Keratinocyte (primary cell): ENCODE measurements around the gene F2RL2. TPM values are rescaled to one million over a fixed set of nuclear protein-coding genes. Genes with fewer than 3 reads are reported as not detected.

Source experiments
- DNase-seq: peaks from one replicate; pipeline ENCODE4 v3.0.0-alpha.2; 2011; ENCODE audit warnings: low read depth, missing footprints, low spot score
- FAIRE-seq: peaks from 2 replicates; lab custom pipeline; 2011; peaks lifted over from hg19 to GRCh38; lab: Jason Lieb, UNC
- H2AFZ ChIP-seq: 2 replicates; pipeline ENCODE4 v1.6.0; 2012; ENCODE audit warnings: low read length, control low read depth, inconsistent platforms; ENCODE audit not compliant: control insufficient read depth
- H3K27ac ChIP-seq: 2 replicates; pipeline ENCODE4 v1.5.1; 2011; ENCODE audit warnings: low read length; ENCODE audit not compliant: control insufficient read depth, insufficient read depth
- H3K27me3 ChIP-seq: 3 replicates; pipeline ENCODE4 v1.6.0; 2011; ENCODE audit warnings: low read length; ENCODE audit not compliant: control insufficient read depth, insufficient read depth; ENCODE audit errors: extremely low read depth
- H3K36me3 ChIP-seq, 2 experiments: 2 replicates in 1 of 2; 3 replicates in 1 of 2; pipeline ENCODE4 v1.5.1; 2011; ENCODE audit warnings: low read length in 2 of 2, mild to moderate bottlenecking in 1 of 2; ENCODE audit not compliant: control insufficient read depth in 2 of 2, insufficient read depth in 2 of 2; ENCODE audit errors: extremely low read depth in 1 of 2
- H3K4me1 ChIP-seq: 3 replicates; pipeline ENCODE4 v1.5.1; 2011; ENCODE audit warnings: low read length; ENCODE audit not compliant: control insufficient read depth, insufficient read depth; ENCODE audit errors: extremely low read depth
- H3K4me2 ChIP-seq: 3 replicates; pipeline ENCODE4 v1.6.0; 2011; ENCODE audit warnings: low read depth, low read length; ENCODE audit not compliant: control insufficient read depth, insufficient read depth; ENCODE audit errors: extremely low read depth
- H3K4me3 ChIP-seq, 3 experiments: fragments of 200-600 bp in 1 of 3; sonication (generic) in 1 of 3; 2 replicates in 2 of 3; 3 replicates in 1 of 3; pipeline ENCODE4 v1.5.1; 2011 to 2016; ENCODE audit warnings: low read length in 3 of 3, mild to moderate bottlenecking in 3 of 3, control low read depth in 2 of 3, inconsistent platforms in 1 of 3, low read depth in 1 of 3, mixed read lengths in 1 of 3, mixed run types in 1 of 3, moderate library complexity in 1 of 3; ENCODE audit not compliant: control insufficient read depth in 2 of 3, insufficient read depth in 2 of 3; ENCODE audit errors: extremely low read depth in 1 of 3
- H3K79me2 ChIP-seq: 2 replicates; pipeline ENCODE4 v1.6.0; 2012; ENCODE audit warnings: low read length; ENCODE audit not compliant: control insufficient read depth, insufficient read depth
- H3K9ac ChIP-seq: 3 replicates; pipeline ENCODE4 v1.6.0; 2011; ENCODE audit warnings: low read length; ENCODE audit not compliant: control insufficient read depth, insufficient read depth; ENCODE audit errors: extremely low read depth
- H3K9me1 ChIP-seq: 3 replicates; pipeline ENCODE4 v1.6.0; 2011; ENCODE audit warnings: low read length; ENCODE audit not compliant: control insufficient read depth, insufficient read depth; ENCODE audit errors: extremely low read depth
- H3K9me3 ChIP-seq: 2 replicates; pipeline ENCODE4 v1.5.1; 2012; ENCODE audit warnings: low read depth, low read length; ENCODE audit not compliant: control insufficient read depth
- H4K20me1 ChIP-seq: 3 replicates; pipeline ENCODE4 v1.6.0; 2011; ENCODE audit warnings: low read length; ENCODE audit not compliant: control insufficient read depth, insufficient read depth; ENCODE audit errors: extremely low read depth
- EZH2 ChIP-seq: IDR thresholded peaks from one replicate; pipeline ENCODE4 v1.6.1; 2012; ENCODE audit warnings: inconsistent platforms, mild to moderate bottlenecking, low read length, moderate library complexity
- dilution Hi-C: fragments of 300-500 bp; cut with MboI; formaldehyde crosslinking; loops from one replicate; pipeline ENCODE4 v1.7.0; 2020; ENCODE audit warnings: low sequenced_read_pairs; ENCODE audit not compliant: extremely low pct_ligation_motif_present
- polyA plus RNA-seq, 5 experiments: library from polyadenylated mRNA; depleted of rRNA in 3 of 5; stranded (reverse) in 3 of 5; stranded (forward) in 1 of 5; unstranded in 1 of 5; fragments of >200 nt; gene quantifications; 1 replicate in 1 of 5; 2 replicates in 3 of 5; 3 replicates in 1 of 5; pipeline versions ENCODE4 v1.2.1 to v1.2.3, GENCODE V29; 2011 to 2012; ENCODE audit warnings: missing spikeins in 2 of 5, low read depth in 1 of 5, low replicate concordance in 1 of 5
- TF ChIP-seq, protein P1 (sequence below), 3 experiments: IDR thresholded peaks in 1 of 3; conservative IDR thresholded peaks in 1 of 3; optimal IDR thresholded peaks in 1 of 3; 2 replicates in 2 of 3; 3 replicates in 1 of 3; pipeline versions ENCODE3 to v1.5.1; 2011; ENCODE audit warnings: low read length in 3 of 3, mild to moderate bottlenecking in 3 of 3, moderate library complexity in 2 of 3, control low read depth in 1 of 3, inconsistent platforms in 1 of 3; ENCODE audit not compliant: insufficient read depth in 2 of 3; ENCODE audit errors: extremely low read depth in 1 of 3

Gene F2RL2
- polyA plus RNA-seq, 1 donor (not counting 4 experiments of a cell fraction or from before 2014, with no cell fraction given) = not detected

DNA sequence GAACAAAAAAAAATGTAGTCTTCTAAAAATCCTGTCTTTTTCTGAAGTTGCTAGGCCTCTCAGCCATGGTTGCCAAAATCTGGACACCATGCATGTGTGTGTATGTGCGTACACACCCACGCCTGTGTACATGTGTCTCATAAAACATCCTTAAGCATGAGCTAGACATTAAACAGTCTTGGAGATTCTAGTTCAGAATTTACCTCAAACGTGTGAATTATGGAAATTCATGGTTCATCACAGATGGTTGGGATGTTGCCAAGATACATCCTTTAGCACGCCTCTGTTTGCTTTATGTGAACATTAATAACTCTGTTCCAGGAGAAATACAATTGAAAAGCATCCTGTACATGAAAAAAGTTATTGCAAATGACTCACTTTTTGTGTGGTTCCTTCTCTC lies 53.0 kb downstream of the F2RL2 start:
- no peaks in the 10 kb centered on the region for H3K79me2 ChIP-seq

More for the DNA sequence above, 53.0 kb downstream of the F2RL2 start:
- Histone ChIP-seq H3K9me1 (no peaks in the 10 kb centered on the region), H3K4me3 (no peak overlapping the region), H3K4me1 (no peaks in the 10 kb centered on the region), H3K27ac (no peak overlapping the region), H3K36me3 (no peaks in the 10 kb centered on the region), H3K9ac (no peak overlapping the region), H3K4me2 (no peak overlapping the region), H4K20me1 (no peaks in the 10 kb centered on the region), H3K27me3 (peaks cover 2% of the 10 kb centered on the region), H3K9me3 (no peaks in the 10 kb centered on the region), H2AFZ (no peak overlapping the region)
- TF ChIP-seq, protein P1, sequence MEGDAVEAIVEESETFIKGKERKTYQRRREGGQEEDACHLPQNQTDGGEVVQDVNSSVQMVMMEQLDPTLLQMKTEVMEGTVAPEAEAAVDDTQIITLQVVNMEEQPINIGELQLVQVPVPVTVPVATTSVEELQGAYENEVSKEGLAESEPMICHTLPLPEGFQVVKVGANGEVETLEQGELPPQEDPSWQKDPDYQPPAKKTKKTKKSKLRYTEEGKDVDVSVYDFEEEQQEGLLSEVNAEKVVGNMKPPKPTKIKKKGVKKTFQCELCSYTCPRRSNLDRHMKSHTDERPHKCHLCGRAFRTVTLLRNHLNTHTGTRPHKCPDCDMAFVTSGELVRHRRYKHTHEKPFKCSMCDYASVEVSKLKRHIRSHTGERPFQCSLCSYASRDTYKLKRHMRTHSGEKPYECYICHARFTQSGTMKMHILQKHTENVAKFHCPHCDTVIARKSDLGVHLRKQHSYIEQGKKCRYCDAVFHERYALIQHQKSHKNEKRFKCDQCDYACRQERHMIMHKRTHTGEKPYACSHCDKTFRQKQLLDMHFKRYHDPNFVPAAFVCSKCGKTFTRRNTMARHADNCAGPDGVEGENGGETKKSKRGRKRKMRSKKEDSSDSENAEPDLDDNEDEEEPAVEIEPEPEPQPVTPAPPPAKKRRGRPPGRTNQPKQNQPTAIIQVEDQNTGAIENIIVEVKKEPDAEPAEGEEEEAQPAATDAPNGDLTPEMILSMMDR (optimal IDR thresholded peaks at IDR 0.05 in 1 of 3, IDR thresholded peaks at IDR 0.05 in 1 of 3, conservative IDR thresholded peaks at IDR 0.05 in 1 of 3; ENCODE audit: extremely low read depth in 1 of 3, insufficient read depth in 2 of 3, low read length in 3 of 3) = no peak
- no peak for TF ChIP-seq EZH2
- DNase-seq (no peak), FAIRE-seq (no peak)
- dilution Hi-C loops = no loop called here

Other genes starting within 250 kb of the F2RL2 start
- 0.05 to 0.18 TPM (median 0.14 TPM) in 3 replicates for gene IQGAP2, start 220.1 kb downstream of the F2RL2 start, polyA plus RNA-seq
- 56.8 to 59.9 TPM (median 58.0 TPM) in 3 replicates for gene F2R, start 92.7 kb upstream of the F2RL2 start, polyA plus RNA-seq
- gene F2RL1, start 195.6 kb upstream of the F2RL2 start, polyA plus RNA-seq = 131 to 197 TPM (median 182 TPM) in 3 replicates
- gene S100Z, start 226.6 kb upstream of the F2RL2 start, polyA plus RNA-seq = not detected in 3 replicates